ENCODE data around the gene PARP12.

The PARP12 gene

DNA sequence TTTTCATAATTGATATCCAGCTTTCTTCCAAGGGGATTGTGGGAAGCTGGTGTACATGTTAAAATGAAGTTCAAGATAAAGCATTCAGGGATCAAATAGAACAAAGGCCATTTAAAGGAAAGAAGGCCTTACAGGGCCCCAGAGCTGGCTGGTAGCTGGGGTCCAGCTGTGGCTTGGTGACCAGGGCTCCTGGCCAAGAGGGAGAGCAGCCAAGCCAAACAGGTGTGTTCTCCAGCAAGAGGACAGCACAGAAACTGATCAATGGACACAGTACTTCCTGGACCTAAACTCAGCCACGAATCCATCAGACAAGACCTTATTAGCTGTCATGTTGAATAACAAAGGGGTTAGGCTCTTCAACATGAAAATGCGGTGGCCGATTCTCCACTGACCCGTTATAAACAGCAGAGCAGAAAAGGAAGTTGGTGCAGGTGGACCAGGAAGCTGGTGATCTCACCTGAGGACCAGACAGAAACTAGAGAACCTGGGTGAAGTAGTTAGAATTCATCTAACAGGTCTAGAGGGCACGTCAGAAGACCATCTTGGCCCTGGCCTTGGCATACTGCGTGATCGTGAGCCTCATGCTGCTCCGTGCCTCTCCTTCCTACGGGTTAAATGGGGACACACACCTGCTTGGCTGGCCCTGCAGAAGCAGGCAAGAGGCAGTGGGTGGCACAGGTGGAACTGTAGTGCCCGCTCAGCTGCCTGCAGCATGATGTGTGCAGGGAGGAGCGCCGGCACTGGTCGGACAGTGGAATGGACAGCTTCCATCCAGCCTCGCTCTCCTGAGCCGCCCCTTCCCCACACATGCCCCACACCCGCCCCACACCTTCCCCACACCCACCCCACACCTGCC, 53.8 kb downstream of the PARP12 start:
- DNase-seq: no peak

DNA sequence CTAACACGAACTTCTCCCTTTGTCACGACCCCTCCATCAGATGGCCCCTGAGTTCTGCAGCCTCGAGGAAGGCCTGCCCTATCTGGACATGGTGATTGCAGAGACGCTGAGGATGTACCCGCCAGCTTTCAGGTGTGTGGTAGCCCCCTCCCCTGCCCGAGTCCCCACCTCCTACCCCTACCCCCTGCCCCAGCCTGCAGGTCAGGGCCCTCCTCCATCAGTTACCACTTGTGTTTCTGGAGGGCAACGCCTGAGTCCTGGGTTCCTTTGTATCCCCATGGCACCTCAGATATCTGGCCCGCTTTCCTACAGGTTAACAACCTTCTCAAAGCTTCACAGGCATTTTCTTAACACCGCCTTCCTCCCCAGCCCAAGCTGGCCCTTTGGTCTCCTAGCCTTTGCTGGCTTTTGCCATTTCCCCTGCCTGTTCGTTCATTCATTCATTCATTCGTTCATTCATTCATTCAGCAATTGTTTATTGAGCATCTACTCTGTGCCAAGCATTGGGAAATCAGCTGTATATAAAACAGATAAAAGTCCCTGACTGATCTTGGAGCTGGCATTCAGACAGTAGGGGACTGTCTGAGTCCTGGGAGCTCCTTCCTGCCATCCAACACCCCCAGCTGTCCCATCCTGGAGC, 55.6 kb downstream of the PARP12 start:
- no peak for DNase-seq

DNA sequence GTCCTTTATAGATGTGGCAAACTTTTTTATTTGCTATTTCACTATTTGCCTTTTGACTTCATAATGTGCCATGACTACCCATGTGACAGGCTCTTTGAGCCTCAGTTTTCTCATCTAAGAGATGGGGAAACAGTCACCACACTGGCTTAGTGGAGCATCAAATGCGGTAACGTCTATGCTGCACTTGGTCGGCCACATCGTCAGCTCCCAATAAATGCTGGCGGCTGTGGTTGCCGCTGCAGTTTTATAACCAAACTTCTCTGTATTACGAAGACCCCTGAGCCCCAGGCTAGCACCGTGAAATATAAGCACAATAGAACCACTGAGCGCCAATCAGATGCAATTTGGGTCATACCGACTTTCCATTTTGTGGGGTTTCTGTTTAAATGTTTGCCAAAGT, 56.2 kb downstream of the PARP12 start:
- DNase-seq: no peak

DNA sequence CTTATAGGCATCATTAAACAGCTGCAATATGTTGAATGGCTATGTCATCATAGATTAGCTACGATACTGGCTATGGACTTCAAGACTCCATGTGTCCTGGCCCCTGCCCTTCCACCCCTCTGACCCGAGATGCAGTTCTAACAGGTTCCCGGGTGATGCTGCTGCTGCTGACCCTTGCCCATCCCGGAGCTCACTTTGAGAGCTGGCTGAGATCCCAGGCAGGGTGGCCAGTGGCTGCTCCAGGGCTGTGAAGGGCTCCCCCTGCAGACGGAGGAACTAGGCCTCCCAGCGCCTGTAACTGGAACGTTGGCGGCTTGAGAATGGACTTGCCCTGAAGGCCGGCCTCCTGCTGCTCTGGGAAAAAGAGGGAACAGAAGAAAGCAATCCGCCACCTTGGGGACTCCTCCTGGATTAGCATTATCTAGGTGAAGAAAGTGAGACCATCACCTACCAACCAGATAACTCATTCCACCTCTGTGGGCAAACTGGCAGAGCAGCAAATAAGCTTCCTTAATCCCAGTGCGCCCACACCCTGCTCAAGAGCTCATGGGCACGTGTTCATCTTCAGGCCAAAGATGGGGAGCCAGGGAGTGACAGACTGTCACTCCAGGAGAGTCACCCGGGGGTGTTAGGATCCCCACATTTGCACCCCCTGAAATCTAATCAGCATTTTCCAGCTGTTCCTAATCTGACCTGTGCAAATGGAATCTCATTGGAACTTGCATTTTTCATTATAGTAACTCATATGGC, 56.8 kb downstream of the PARP12 start:
- no peak for DNase-seq

DNA sequence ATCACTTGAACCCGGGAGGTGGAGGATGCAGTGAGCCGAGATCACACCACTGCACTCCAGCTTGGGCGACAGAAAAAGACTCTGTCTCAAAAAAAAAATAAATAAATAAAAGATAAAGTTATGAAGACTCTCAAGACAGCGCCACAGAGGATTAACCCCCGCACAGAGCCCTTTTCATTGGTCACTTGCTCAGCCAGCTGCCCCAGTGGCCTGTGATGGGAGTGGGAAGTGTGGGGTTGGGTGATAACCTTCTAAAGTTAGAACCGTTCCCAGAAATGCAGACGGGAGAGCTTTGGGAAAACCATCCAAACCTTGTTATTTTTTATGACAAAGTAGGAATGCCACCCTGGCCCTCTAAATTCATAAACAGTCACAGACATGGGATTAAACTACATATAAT, 57.4 kb downstream of the PARP12 start:
- DNase-seq: no peak

DNA sequence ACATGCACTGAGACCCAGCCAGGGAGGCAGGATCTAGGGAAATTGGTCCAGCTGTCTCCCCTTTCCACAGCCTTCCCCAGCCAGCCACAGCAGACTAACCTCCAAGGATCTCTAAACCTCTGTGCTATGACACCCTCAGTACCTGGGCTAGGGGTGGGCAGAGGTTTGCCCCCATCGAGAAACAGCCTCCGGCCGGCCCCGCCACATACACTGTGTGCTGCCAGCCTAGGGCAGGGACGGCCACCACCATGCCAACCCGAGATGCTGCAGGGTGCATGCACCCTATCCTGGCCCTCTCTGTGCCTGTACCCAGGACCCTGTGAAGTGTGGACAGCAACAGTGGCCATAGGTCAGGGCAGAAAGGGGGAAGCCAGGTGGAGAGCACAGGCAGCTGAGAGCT, 58.1 kb downstream of the PARP12 start:
- no peak for DNase-seq

DNA sequence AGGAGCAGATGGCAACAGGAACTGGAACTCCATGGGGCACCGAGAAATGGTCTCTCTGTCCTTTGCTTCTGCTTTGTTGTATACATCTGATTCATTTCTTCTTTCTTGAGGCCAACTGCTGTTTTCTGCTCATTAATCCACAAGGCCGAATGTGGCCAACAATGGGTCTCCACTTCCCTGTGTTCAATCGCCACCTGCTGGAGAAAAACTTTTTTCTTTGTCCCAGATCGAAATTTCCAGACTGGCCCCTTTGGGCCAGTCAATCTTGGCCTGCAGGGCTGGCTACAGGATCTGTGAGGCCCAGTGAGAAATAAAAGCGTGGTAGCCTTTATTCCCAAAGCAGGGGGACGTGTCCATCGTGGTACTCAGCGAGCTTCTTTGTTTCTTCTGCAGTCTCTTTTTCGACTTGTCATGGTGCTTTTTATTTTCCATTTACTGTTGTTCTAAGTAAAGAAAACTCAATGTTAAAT, 58.8 kb downstream of the PARP12 start:
- no peak for DNase-seq

DNA sequence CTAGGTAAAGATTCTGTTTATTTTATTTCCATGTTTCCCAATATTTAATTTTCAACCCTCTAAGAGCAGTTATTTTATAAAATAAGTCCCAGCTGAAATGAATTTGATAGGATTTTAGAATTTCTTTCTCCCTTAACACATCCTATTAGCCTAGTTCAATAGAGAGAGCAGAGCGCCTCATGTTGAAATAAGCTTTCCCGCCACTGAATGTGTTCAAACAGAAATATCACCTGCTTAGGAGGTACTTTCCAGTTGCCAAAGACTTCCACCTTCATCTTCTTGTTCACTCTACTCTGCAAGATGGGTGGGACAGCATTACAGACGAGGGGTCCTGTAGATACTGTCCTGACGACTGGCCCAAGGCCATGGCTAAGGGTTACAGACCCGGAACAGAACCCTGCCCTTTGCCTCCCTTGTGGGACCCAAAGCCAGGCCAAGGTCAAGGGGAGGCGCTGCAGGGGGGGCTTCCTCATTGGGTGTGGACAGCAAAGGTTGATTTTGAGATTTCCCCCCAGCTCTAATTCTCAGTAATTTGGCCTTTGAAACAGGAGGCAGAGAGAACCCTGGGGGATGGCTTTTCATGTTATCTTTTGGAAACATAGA, 62.0 kb downstream of the PARP12 start:
- DNase-seq: no peak

DNA sequence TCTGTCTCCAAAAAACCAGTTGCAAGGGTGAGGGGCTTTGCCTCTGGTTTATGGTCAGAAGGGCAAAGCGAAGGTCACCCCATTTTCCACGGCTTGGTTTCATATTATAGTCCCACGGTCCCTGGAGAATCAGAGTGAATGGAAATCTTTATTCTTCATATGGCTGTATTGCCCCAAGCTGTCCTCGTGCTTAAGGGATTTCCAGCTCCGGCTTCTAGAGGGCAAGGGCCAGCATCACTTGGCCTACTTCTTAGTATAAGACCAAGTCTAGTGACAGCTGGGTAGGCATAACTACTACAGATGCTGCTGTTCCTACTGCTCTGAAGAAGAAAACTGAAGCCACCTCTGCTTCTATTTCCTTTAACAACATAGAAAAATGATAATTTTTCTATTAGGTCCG, 63.2 kb downstream of the PARP12 start:
- DNase-seq: no peak

DNA sequence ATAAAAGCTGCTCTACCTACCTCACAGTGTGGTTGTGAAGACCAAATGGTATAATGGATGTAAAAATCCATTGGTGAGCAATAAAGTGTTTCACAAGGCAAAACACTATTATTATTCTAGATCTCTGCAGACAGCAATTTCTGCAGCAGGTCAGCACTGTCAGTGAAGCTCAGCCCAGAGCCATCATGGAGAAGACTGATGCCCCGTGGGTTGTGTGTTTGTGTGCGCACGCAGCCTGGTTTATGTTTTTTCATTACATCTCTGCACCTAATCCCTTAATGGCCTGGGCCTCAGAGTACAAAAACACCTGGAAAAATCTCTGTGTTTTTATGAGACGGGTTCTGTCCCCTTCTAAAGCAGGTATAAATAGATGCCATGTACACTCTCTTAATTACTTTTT, 64.2 kb downstream of the PARP12 start:
- no peak for DNase-seq

DNA sequence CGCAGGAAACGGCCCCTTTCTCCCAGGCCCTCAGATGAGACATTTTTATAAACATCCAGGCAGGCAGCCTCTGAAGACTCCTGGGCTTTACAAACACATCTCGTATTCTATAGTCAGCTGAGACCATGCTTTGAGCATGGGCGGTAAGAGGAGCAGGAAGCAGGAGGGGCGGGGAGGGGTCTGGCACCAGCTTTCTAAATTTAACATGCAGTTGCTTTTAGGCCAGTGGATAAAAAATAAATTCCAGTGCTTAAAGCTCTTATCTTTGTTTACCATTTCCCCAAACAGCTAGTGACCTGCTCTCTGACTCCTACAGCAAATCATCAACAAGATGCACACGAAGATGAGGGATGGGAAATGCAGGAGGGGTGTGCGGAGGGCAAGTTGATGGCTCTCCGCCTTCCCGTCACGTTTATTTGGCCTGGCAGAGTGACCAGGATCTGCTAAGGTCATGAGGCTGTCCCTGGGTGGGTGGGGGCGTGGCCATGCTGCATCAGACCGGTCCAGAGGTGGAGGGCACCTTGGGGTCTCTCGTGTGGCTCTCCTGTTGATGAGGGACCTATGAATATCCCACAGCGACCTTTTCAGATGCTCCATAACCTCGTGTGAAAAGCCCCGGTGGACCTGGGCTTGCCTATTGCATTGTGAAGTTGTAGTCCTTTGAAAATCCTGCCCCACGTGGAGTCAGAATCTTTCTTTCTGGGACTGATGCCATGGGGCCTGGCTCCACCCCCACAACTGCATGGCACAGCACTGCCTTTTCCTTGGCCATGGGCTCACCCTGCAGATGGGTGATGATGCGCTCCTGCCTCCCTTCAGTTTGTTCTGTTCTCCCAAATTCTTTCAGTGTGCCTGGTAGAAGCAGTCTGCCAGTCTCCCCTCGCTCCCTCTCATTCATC, 67.5 kb downstream of the PARP12 start:
- DNase-seq: no peak

DNA sequence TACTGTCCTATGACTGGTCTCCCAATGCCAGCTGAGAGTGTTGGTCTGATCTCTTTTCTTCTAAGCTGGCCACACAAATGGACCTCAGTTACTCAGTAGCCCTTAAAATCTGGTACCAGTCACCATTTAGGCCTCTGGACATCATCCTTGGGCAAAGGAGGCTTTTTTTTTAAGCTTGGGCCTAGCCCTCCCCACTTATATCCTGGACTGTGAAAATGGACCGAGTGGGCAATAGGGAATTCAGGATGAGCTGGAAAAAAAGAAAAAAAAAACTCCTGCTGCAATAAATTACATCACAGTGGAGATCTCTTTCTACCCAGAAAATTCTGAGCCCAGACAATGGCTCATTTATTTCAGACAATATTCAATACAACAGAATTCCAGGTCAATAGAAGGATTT, 68.4 kb downstream of the PARP12 start:
- no peak for DNase-seq

DNA sequence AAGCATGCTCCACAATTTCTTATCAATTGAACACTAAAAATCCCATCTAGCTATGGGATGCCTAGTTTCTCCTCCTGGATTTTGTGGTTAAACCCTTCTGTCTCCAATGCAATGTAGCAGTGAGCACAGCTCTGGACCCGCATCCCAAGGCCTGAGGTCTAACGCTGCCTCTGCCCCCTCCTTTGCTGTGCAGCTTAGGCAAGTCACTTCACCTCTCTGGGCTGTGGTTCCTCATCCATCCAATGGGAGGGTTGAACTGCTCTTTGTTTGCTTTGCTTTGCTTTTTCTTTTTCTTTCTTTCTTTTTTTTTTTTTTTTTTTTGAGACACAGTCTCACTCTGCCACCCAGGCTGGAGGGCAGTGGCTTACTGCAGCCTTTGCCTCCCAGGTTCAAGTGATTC, 69.2 kb downstream of the PARP12 start:
- no peak for DNase-seq

DNA sequence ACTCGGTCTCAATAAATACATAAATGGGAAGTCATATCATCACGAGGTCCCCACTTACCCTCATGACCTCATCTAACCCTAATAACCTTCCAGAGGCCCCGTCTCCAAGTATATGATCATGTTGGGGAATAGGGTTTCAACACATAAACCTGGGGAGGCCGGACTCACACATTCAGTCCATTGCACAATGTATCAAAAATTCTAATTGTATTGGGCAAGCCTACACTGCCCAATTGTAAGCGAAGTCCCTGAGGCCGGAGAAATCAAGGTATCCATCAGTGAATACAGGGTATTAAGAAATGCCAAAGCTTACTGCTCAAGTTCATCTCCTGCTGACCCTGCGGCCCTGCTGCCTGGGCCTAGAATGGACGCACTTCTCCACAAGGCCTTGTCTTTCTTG, 69.6 kb downstream of the PARP12 start:
- DNase-seq: no peak

DNA sequence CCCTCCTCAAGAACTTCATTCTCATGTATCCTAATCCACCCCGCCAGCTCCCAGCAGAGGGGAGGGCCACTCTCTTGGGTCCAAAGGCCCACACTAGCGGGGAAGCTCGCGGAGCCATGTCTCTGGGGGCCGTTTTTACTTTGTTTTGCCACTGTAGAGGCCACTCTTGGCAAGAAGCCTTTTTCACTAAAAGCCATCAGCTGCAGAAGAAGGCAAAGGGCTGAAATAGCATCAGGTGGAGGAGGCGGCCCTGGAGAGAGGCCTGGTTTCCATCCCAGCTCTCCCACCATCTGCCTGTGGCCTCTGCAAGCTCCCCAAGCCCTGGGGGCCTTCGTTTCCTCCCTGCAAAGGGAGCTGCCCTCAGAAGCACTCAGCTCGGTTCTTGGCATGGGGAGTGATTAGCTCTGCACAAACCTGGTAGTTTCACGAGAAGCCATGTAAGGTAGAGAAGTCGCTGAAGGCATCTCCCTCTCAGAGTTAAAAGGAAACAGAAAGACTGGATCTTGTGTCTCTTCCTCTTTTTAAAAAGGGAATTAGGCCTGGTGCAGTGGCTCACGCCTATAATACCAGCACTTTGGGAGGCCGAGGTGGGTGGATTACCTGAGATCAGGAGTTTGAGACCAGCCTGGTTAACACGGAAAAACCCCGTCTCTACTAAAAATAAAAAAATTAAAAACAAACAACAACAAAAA, 70.3 kb downstream of the PARP12 start:
- DNase-seq: no peak

DNA sequence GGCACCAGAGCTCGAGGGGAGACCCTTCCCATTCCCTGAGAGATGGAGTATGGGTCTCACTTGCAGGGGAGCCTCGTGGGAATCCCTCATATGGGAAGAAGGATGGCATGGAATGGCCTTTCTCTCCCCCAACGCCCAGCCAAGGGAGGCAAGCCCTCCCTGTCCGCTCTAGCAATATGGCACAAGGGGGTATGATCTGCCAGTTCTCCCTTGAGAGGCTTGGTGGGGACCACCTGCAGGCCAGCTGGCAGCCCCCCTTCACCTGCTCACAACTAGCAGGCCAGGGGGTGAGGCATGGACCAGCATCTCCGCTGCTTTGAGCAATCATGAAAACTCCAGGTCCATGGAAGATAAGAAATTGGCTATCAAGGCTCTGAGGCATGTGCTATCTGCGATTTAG, 70.8 kb downstream of the PARP12 start:
- no peak for DNase-seq

DNA sequence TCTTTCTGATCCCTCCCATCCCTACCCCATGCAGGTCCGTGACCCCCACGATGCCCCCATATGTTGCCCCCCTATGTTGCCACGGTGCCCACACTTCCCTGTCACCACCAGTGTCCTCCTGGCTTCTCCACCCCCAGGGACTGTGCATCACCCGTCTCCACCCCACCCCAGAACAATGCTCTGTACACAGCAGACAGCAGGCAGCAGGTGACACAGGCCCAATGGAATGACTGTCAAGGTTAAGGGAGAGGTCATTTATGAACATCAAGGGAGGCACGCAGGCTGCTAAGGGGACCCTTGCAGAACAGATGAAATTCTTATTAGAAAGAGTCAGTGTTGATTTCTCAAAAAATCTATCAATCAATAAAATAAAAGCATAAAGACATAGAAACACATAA, 71.5 kb downstream of the PARP12 start:
- no peak for DNase-seq

DNA sequence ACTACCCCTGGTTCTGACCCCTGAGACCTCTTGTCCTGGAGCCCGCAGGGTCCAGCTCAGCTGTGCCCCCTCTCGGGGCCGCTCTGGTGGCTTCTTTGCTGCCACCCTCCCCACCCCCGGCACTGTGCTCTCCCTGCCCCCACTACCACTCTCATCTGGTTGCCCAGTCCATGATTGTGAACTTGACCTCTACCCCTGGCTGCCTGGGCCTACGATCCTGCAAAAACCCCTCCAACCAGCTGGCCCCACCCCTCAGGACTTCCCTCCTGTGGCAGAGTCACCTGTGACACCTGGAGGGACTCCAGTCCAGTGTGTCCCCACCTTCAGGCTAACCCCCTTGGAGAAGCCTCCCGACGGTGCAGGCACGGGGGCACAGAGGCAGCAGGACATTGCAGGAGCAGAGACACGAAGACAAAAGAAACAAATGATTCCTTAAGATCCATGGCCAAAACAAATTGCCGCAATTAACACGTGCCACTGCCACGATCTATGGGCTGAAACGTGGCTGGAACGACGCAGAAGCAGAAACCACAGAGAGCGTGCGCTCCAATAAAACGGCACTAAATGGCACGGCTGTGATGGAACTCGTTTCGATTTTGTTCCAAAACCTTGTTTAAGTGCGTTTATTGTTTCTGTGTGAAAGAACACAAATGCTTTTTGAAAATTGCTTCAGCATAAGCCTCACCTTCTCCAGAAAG, 72.0 kb downstream of the PARP12 start:
- no peak for DNase-seq

DNA sequence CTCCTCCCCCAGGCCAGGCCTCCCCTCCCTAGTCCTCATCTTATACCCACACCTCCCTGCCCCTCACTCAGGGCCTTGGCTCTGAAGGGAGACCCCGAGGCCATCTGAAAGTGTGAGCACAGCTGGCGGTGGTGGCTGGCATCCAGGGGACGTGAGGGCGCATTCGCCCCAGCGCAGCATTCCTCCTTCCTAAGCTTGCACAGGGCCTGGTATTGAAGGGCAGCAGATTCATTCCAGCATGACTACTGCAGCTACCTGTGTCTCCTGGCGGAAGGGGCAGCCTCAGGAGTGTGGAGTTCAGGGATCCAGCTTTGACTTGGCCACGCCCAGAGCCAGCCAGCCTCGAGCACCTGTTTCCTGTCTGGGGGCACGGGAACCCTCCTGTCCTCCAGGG, 72.6 kb downstream of the PARP12 start:
- no peak for DNase-seq

DNA sequence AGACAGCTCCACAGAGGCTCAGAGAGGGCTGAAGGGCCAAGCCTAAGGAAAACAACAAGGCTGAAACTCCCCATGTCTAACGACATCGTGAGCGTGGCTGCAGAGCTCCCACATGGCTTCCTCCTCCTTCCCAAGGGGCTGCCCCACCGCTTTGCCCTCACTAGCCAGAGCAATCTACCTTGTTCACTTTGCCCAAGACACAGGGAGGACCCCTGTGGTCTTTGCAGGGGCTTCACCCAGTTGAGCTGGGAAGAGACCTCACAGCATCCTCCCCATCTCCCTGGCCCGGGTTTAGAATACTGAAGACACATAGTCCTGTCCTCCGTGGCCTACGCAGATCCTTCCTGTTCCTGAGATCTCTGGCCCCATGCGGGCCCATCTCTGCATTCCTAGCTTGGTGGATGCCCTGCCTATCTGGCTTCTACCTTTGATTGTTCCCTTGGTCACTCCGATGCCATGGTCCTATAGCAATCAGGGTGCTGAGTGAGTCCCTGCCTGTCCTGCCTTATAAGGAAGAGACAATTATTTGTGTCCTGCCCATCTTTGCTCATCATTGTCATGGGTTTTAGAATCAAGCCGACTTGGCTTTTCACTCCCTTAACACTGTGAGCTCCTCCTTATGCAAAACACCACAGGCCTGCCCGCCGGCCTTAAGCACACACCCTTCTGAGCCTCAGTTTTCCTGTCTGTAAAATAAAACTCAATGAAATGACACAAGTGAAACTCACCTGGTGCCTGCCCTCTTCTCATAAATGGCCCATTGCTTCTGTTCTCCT, 73.2 kb downstream of the PARP12 start:
- DNase-seq: no peak

Data from NCI-H1092 (cell line).